Activated naive CD8-positive, alpha-beta T cell treated with anti-CD3 and anti-CD28 coated beads, Interleukin-2, amount 50 U/mL, for 24 hours (primary cell): ENCODE results near the gene SGO2.

ENCODE experiments used
- ATAC-seq: fragments of 150-1000 bp; cut with Tn5 transposase; one replicate; pipeline ENCODE4 v1.10.0; 2021
- DNase-seq: peaks from one replicate; pipeline ENCODE4 v3.0.0; 2021
- H3K27ac Mint-ChIP-seq: one replicate; pipeline ENCODE4 v1.8.0; 2021; ENCODE audit warnings: mild to moderate bottlenecking, mixed read lengths
- H3K27me3 Mint-ChIP-seq: one replicate; pipeline ENCODE4 v1.8.0; 2021; ENCODE audit warnings: mixed read lengths
- H3K36me3 Mint-ChIP-seq: one replicate; pipeline ENCODE4 v1.8.0; 2021; ENCODE audit warnings: low read depth, mixed read lengths
- H3K4me1 Mint-ChIP-seq: one replicate; pipeline ENCODE4 v1.8.0; 2021; ENCODE audit warnings: mixed read lengths
- H3K4me3 Mint-ChIP-seq: one replicate; pipeline ENCODE4 v1.8.0; 2021; ENCODE audit warnings: mild to moderate bottlenecking, moderate library complexity, mixed read lengths
- H3K9me3 Mint-ChIP-seq: one replicate; pipeline ENCODE4 v1.8.0; 2021; ENCODE audit warnings: mixed read lengths

SGO2 gene

DNA sequence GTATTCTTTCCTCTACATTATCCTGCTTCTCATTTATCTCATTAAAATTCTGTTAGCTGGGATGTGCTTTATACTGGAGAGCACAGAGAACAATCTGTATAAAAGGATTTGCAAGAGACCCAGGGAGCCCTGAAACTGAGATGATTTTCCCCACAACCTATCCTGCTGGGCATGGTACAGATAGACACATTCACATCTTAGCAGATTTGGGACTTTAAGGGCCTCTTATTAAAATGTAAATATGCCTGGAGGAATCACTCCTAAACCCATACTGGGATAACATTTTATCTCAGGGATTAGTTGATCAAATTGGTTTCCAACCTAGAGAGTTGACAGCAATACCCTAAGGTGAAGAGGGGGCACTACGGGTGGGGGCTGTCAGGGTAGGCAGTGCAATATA, 105.3 kb downstream of the SGO2 start:
- Mint-ChIP-seq H3K27ac (no peak overlapping the region), H3K36me3 (no peaks in the 10 kb centered on the region), H3K4me3 (no peak overlapping the region), H3K4me1 (no peaks in the 10 kb centered on the region), H3K9me3 (peaks cover 6% of the 10 kb centered on the region), H3K27me3 (peaks cover 9% of the 10 kb centered on the region)
- no peak for ATAC-seq
- no peak for DNase-seq
